Ishikawa (cell line): Measurements from ENCODE around the gene FOXP1.

ENCODE experiments used
- CEBPB ChIP-seq: IDR thresholded peaks from 2 replicates; pipeline ENCODE4 v1.6.1; 2012
- CREB1 ChIP-seq: IDR thresholded peaks from 2 replicates; pipeline ENCODE4 v1.6.1; 2012; ENCODE audit warnings: low read depth
- EGR1 ChIP-seq: IDR thresholded peaks from 2 replicates; pipeline ENCODE4 v1.6.1; 2012
- EP300 ChIP-seq: IDR thresholded peaks from 2 replicates; pipeline ENCODE4 v1.6.1; 2012; ENCODE audit warnings: borderline replicate concordance
- FOXM1 ChIP-seq: IDR thresholded peaks from 2 replicates; pipeline ENCODE4 v1.6.1; 2012; ENCODE audit warnings: low read depth, borderline replicate concordance
- MAX ChIP-seq: IDR thresholded peaks from 2 replicates; pipeline ENCODE4 v1.6.1; 2012
- NFIC ChIP-seq: IDR thresholded peaks from 2 replicates; pipeline ENCODE4 v1.6.1; 2012
- RAD21 ChIP-seq: IDR thresholded peaks from 2 replicates; pipeline ENCODE4 v1.6.1; 2012; ENCODE audit warnings: low read depth
- REST ChIP-seq: IDR thresholded peaks from 2 replicates; pipeline ENCODE4 v1.6.1; 2012; ENCODE audit warnings: low read depth, mild to moderate bottlenecking
- TAF1 ChIP-seq: IDR thresholded peaks from 2 replicates; pipeline ENCODE4 v1.6.1; 2012; ENCODE audit warnings: low read depth, mild to moderate bottlenecking
- TCF12 ChIP-seq: IDR thresholded peaks from 2 replicates; pipeline ENCODE4 v1.6.1; 2012; ENCODE audit warnings: low read depth
- TEAD4 ChIP-seq: IDR thresholded peaks from 2 replicates; pipeline ENCODE4 v1.6.1; 2012
- USF1 ChIP-seq: IDR thresholded peaks from 2 replicates; pipeline ENCODE4 v1.6.1; 2012
- YY1 ChIP-seq: IDR thresholded peaks from 2 replicates; pipeline ENCODE4 v1.6.1; 2012; ENCODE audit warnings: low read depth
- ZBTB7A ChIP-seq: IDR thresholded peaks from 2 replicates; pipeline ENCODE4 v1.6.1; 2012; ENCODE audit warnings: low read depth

FOXP1 gene

GRCh38 chr3:71542521-71543370 is 40.8 kb downstream of the FOXP1 start:
- TF ChIP-seq USF1 (no peak), TEAD4 (no peak), ZBTB7A (no peak), RAD21 (no peak), FOXM1 (no peak), CEBPB (no peak), YY1 (no peak), MAX (no peak), CREB1 (no peak), NFIC (no peak), REST (no peak), EGR1 (no peak), TCF12 (no peak), EP300 (no peak), TAF1 (no peak)

GRCh38 chr3:71541313-71541712 is 42.2 kb downstream of the FOXP1 start:
- TF ChIP-seq EGR1 (no peak), MAX (no peak), CEBPB (no peak), TCF12 (no peak), EP300 (no peak), ZBTB7A (no peak), RAD21 (no peak), NFIC (no peak), TEAD4 (no peak), TAF1 (no peak), REST (no peak), USF1 (no peak), CREB1 (no peak), FOXM1 (no peak)

- TF ChIP-seq EP300 (no peak), FOXM1 (no peak), TEAD4 (no peak), TAF1 (no peak), TCF12 (no peak), USF1 (no peak), CREB1 (no peak), ZBTB7A (no peak), CEBPB (no peak), NFIC (no peak), RAD21 (no peak), REST (no peak), EGR1 (no peak), YY1 (no peak), MAX (no peak)
Observed at GRCh38 chr3:71537211-71537611, 46.3 kb downstream of the FOXP1 start.
